A673 (cell line): ENCODE data around the gene ARHGEF28.

Experiments used
- CTCF ChIP-seq: fragments of 300-800, 200-600 bp; sonication (generic); conservative IDR thresholded peaks from 2 replicates; pipeline ENCODE4 v1.5.1; 2017; ENCODE audit warnings: low read depth, mild to moderate bottlenecking, antibody characterized with exemption, low read length, moderate library complexity, mixed read lengths
- EZH2 ChIP-seq: fragments of 200-600 bp; sonication (generic); IDR thresholded peaks from 2 replicates; pipeline ENCODE4 v1.6.1; 2017; ENCODE audit warnings: borderline replicate concordance, low read depth, mild to moderate bottlenecking, mixed read lengths, antibody characterized with exemption, low read length; ENCODE audit not compliant: poor library complexity, severe bottlenecking

DNA sequence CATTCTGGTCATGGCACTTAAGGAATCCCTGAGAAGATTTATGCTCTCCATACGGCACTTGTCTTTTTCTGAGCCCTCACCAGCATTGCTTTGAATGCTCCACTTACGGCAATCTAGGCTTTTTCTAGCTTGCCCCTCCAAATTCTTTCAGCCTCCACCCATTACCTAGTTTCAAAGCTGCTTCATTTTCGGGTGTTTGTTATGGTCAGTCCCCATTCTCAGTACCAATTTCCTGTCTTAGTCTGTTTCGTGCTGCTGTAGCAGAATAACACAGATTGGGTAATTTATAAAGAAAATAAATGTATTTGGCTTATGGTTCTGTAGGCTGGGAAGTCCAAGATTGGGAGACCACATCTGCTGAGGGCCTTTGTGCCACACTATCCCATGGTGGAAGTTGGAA lies 42.0 kb downstream of the ARHGEF28 start:
- no peak for TF ChIP-seq CTCF
- TF ChIP-seq EZH2, result no peak
